NCI-H226 (cell line): ENCODE data around the gene COL9A2.

ENCODE experiments used
- DNase-seq: peaks from one replicate; pipeline ENCODE4 v3.0.0-alpha.2; 2015

The COL9A2 gene

GRCh38 chr1:40317394-40318074, 448 bp upstream of the COL9A2 start:
- DNase-seq = no peak

- no peak for DNase-seq
These were observed 1.1 kb downstream of the COL9A2 start for GRCh38 chr1:40315795-40316594.

- peak; percentile 27 for DNase-seq
These were observed 1.8 kb downstream of the COL9A2 start for GRCh38 chr1:40315239-40315794.

GRCh38 chr1:40314721-40315238, 2.3 kb downstream of the COL9A2 start:
- DNase-seq = no peak

GRCh38 chr1:40313958-40314720, 2.9 kb downstream of the COL9A2 start:
- no peak for DNase-seq

GRCh38 chr1:40313329-40313957, 3.6 kb downstream of the COL9A2 start:
- no peak for DNase-seq

- no peak for DNase-seq
These were observed 4.6 kb downstream of the COL9A2 start for GRCh38 chr1:40312238-40313205.

- no peak for DNase-seq
These were observed 5.4 kb downstream of the COL9A2 start for GRCh38 chr1:40311692-40312091.

- DNase-seq = no peak
These were observed 6.0 kb downstream of the COL9A2 start for GRCh38 chr1:40310983-40311642.

- no peak for DNase-seq
These were observed 7.0 kb downstream of the COL9A2 start for GRCh38 chr1:40310129-40310461.

GRCh38 chr1:40309374-40310128, 7.5 kb downstream of the COL9A2 start:
- no peak for DNase-seq

GRCh38 chr1:40308036-40308727, 8.9 kb downstream of the COL9A2 start:
- no peak for DNase-seq

GRCh38 chr1:40307186-40307585, 9.9 kb downstream of the COL9A2 start:
- no peak for DNase-seq

GRCh38 chr1:40306296-40306695, 10.8 kb downstream of the COL9A2 start:
- no peak for DNase-seq

GRCh38 chr1:40305871-40306270, 11.2 kb downstream of the COL9A2 start:
- no peak for DNase-seq

GRCh38 chr1:40305451-40305850, 11.6 kb downstream of the COL9A2 start:
- DNase-seq = no peak

- DNase-seq = no peak
These were observed 13.3 kb downstream of the COL9A2 start for GRCh38 chr1:40303790-40304189.

- no peak for DNase-seq
These were observed 13.9 kb downstream of the COL9A2 start for GRCh38 chr1:40303051-40303771.

GRCh38 chr1:40302475-40302874, 14.6 kb downstream of the COL9A2 start:
- DNase-seq = no peak
